Heart right ventricle (tissue), 16 donors: Measurements from ENCODE around the gene ENOX1. TPM values are rescaled to one million over a fixed set of nuclear protein-coding genes. Genes with fewer than 3 reads are reported as not detected.

Experiments used
- ATAC-seq, 8 donors: fragments of 200-7000 bp; cut with Tn5 transposase; one replicate each; pipeline ENCODE4 v1.9.1; 2020; ENCODE audit warnings: mild to moderate bottlenecking in 8 of 8, moderate library complexity in 8 of 8, moderate number of reproducible peaks in 1 of 8
- DNase-seq, 2 donors: peaks; one replicate each; pipeline ENCODE4 v3.0.0-alpha.2; 2020
- H3K27ac ChIP-seq, 10 donors: fragments of 200-600 bp; sonication (generic) in 2 of 10; one replicate each; pipeline versions ENCODE4 v1.5.0 to v1.8.0; 2020 to 2022; ENCODE audit warnings: mild to moderate bottlenecking in 3 of 10
- H3K27me3 ChIP-seq, 7 donors: fragments of 200-600 bp; one replicate each; pipeline ENCODE4 v1.8.0; 2021 to 2022; ENCODE audit warnings: mild to moderate bottlenecking in 2 of 7
- H3K36me3 ChIP-seq, 9 donors: fragments of 200-600 bp; sonication (generic) in 1 of 9; one replicate each; pipeline versions ENCODE4 v1.5.0 to v1.8.0; 2020 to 2022; ENCODE audit warnings: mild to moderate bottlenecking in 2 of 9
- H3K4me1 ChIP-seq, 9 donors: fragments of 200-600 bp; sonication (generic) in 1 of 9; one replicate each; pipeline versions ENCODE4 v1.5.0 to v1.8.0; 2020 to 2022; ENCODE audit warnings: mild to moderate bottlenecking in 4 of 9
- H3K4me3 ChIP-seq, 10 donors: fragments of 200-600 bp; sonication (generic) in 2 of 10; one replicate each; pipeline versions ENCODE4 v1.5.0 to v1.8.0; 2020 to 2022; ENCODE audit warnings: mild to moderate bottlenecking in 7 of 10, moderate library complexity in 2 of 10
- H3K9me3 ChIP-seq, 11 donors: fragments of 200-600 bp in 10 of 11; sonication (generic) in 2 of 11; one replicate each; pipeline versions ENCODE4 v1.5.0 to v1.8.0; 2013 to 2022; ENCODE audit warnings: mild to moderate bottlenecking in 2 of 11, control low read depth in 1 of 11, moderate library complexity in 1 of 11
- CTCF ChIP-seq, 9 donors: fragments of 200-600 bp; sonication (generic) in 2 of 9; IDR thresholded peaks; one replicate each; pipeline versions ENCODE4 v1.5.0 to v1.8.0; 2021 to 2022; ENCODE audit warnings: antibody characterized with exemption in 9 of 9, mild to moderate bottlenecking in 5 of 9, moderate library complexity in 1 of 9
- WGBS, 2 donors: extraction: QIAGEN DNeasy Blood & Tissue Kit; methylation state at CpG; one replicate each; pipeline ENCODE4 v1.1.7; 2013; ENCODE audit warnings: inconsistent platforms in 1 of 2; 5-methylcytosine and 5-hydroxymethylcytosine counted together
- intact Hi-C, 10 donors: fragments of 100-400 bp; cut with DNase I; formaldehyde crosslinking; loops; one replicate each; pipeline versions ENCODE4 v1.11.1 to v1.14.2; 2022
- polyA plus RNA-seq, 2 donors: library from polyadenylated mRNA; stranded (reverse); fragments of 200-250 nt; gene quantifications; one replicate each; pipeline ENCODE4 v1.2.3, GENCODE V29; 2013
- total RNA-seq, 10 donors: library from RNA; stranded (reverse); fragmentation: NEBNext Ultra II Directional in 3 of 10; extraction: Animal tissue kit (Norgen Biotek cat#: 25700) in 3 of 10; gene quantifications; one replicate each; pipeline versions ENCODE4 v1.2.1 to v1.2.4, GENCODE V29; 2021 to 2023
- donor health status: Arrhythmogenic right ventricular cardiomyopathy.
- donor health status: ischemic (EF 13 %, LVEDD 7.1; RV severe dilation, severe dysfunction).
- donor health status: healthy with polysubstance abuse.
- donor health status: DM: no; HTN: yes; CAD: no.
- donor health status: DM: no; HTN: no; CAD: no.
- donor health status: ischemic (EF 25% LVEDD 6.9; RV normal size, moderate dysfunction).
- donor health status: ischemic (EF 25% LVEDD 5.7; RV mildly dilated, moderate dysfunction).
- donor health status: healthy.
- donor health status: DM: yes; HTN: yes; CAD: no.
- donor health status: Ischemic cardiomyopathy.
- donor health status: ischemic (EF 35%, LVEDD 5.7; RV mildly dilated, moderate dysfunction).
- donor health status: nonischemic (EF 11% LVEDD 7.7; RV severe dilation, severe dysfunction).
- donor health status: DM: yes; HTN: yes; CAD: no.
- donor health status: PGD.
- donor health status: ischemic (EF 29% LVEDD 5.4; RV normal size, mild dysfunction).
- donor health status: nonischemic (EF 23%, LVEDD 6.1; RV moderate dilation, normal function).

The ENOX1 gene
- total and polyA plus RNA-seq, 12 donors, result 2.0 to 10.4 (median 7.1) TPM

- Histone ChIP-seq H3K36me3 (no peaks in the 10 kb centered on the region), H3K27me3 (no peaks in the 10 kb centered on the region), H3K9me3 (no peaks in the 10 kb centered on the region), H3K4me1 (peaks cover 0 to 10% (median 0%) of the 10 kb centered on the region in 9 donors), H3K27ac (peak overlapping the region in 2 of 10 donors; percentile 18 to 35), H3K4me3 (no peak overlapping the region)
- intact Hi-C loops, result no loop called here
- TF ChIP-seq CTCF (IDR thresholded peaks at IDR 0.05), result no peak
- WGBS, 2 donors, result 54 to 57% methylated on average over 3 of the region's 3 CpGs
- peak in 7 of 8 donors; percentile 56 to 82 (median 71) for ATAC-seq
- peak; percentile 10 to 23 for DNase-seq
Measured at GRCh38 chr13:43730642-43731041, 56.1 kb downstream of the ENOX1 start.

- TF ChIP-seq CTCF (IDR thresholded peaks at IDR 0.05), result no peak
- H3K4me3 ChIP-seq, result no peak overlapping the region
- H3K36me3 ChIP-seq, result no peaks in the 10 kb centered on the region
- WGBS, 2 donors, result 73 to 81% methylated on average over 1 of the region's 1 CpG
- intact Hi-C loops, result no loop called here
- H3K27ac ChIP-seq, result peak overlapping the region in 2 of 10 donors; percentile 17 to 51
- DNase-seq (no peak), ATAC-seq (peak in 2 of 8 donors; percentile 37 to 67)
- no peaks in the 10 kb centered on the region for H3K27me3 ChIP-seq
- no peaks in the 10 kb centered on the region for H3K9me3 ChIP-seq
- H3K4me1 ChIP-seq, result peaks cover 0 to 10% (median 0%) of the 10 kb centered on the region in 9 donors
Measured at GRCh38 chr13:43728421-43728820, 58.4 kb downstream of the ENOX1 start.

- peak overlapping the region in 4 of 10 donors; percentile 7 to 51 (median 26) for H3K27ac ChIP-seq
- no peaks in the 10 kb centered on the region for H3K27me3 ChIP-seq
- H3K4me1 ChIP-seq, result peaks cover 0 to 10% (median 0%) of the 10 kb centered on the region in 9 donors
- no peaks in the 10 kb centered on the region for H3K9me3 ChIP-seq
- TF ChIP-seq CTCF (IDR thresholded peaks at IDR 0.05), result no peak
- no peak overlapping the region for H3K4me3 ChIP-seq
- DNase-seq, result no peak
- intact Hi-C loops, result no loop called here
- no peaks in the 10 kb centered on the region for H3K36me3 ChIP-seq
- 50 to 75% methylated on average over 1 of the region's 1 CpG for WGBS, 2 donors
- no peak for ATAC-seq
Measured at GRCh38 chr13:43727856-43728255, 58.9 kb downstream of the ENOX1 start.

GRCh38 chr13:43725460-43725859 lies 61.3 kb downstream of the ENOX1 start:
- Histone ChIP-seq H3K4me1 (peaks cover 0 to 7% (median 0%) of the 10 kb centered on the region in 9 donors), H3K36me3 (no peaks in the 10 kb centered on the region), H3K9me3 (no peaks in the 10 kb centered on the region), H3K27me3 (no peaks in the 10 kb centered on the region), H3K27ac (no peak overlapping the region), H3K4me3 (no peak overlapping the region)
- TF ChIP-seq CTCF (IDR thresholded peaks at IDR 0.05), result no peak
- ATAC-seq (no peak), DNase-seq (no peak)
- intact Hi-C loops, result no loop called here
- 74 to 75% methylated on average over 6 of the region's 6 CpGs for WGBS, 2 donors
